Endothelial cell of hepatic sinusoid (primary cell): ENCODE measurements around the gene SHROOM3.

ENCODE experiments used
- in situ Hi-C: cut with HindIII; loops from 2 replicates; pipeline ENCODE4 v1.10.0; 2017; ENCODE audit warnings: low sequenced_read_pairs

The SHROOM3 gene

GRCh38 chr4:76649086-76649485 is 214.1 kb downstream of the SHROOM3 start:
- in situ Hi-C loops, result no loop called here

GRCh38 chr4:76651616-76652015 is 216.6 kb downstream of the SHROOM3 start:
- in situ Hi-C loops, result no loop called here

GRCh38 chr4:76652389-76652788 is 217.4 kb downstream of the SHROOM3 start:
- in situ Hi-C loops, result no loop called here

GRCh38 chr4:76654084-76654483 is 219.1 kb downstream of the SHROOM3 start:
- in situ Hi-C loops, result no loop called here

- in situ Hi-C loops, result no loop called here
Observed at GRCh38 chr4:76654791-76655190, 219.8 kb downstream of the SHROOM3 start.

GRCh38 chr4:76655566-76656479 is 220.8 kb downstream of the SHROOM3 start:
- in situ Hi-C loops, result no loop called here

GRCh38 chr4:76657443-76657842 is 222.4 kb downstream of the SHROOM3 start:
- in situ Hi-C loops, result no loop called here

- in situ Hi-C loops, result no loop called here
Observed at GRCh38 chr4:76658231-76659102, 223.4 kb downstream of the SHROOM3 start.

GRCh38 chr4:76659103-76659490 is 224.1 kb downstream of the SHROOM3 start:
- in situ Hi-C loops, result no loop called here

- in situ Hi-C loops, result no loop called here
Observed at GRCh38 chr4:76663824-76664223, 228.8 kb downstream of the SHROOM3 start.

- in situ Hi-C loops, result no loop called here
Observed at GRCh38 chr4:76665153-76665552, 230.1 kb downstream of the SHROOM3 start.

GRCh38 chr4:76665721-76666120 is 230.7 kb downstream of the SHROOM3 start:
- in situ Hi-C loops, result no loop called here

- in situ Hi-C loops, result no loop called here
Observed at GRCh38 chr4:76666944-76667532, 232.0 kb downstream of the SHROOM3 start.

- in situ Hi-C loops, result no loop called here
Observed at GRCh38 chr4:76670631-76671030, 235.6 kb downstream of the SHROOM3 start.

- in situ Hi-C loops, result no loop called here
Observed at GRCh38 chr4:76673362-76673761, 238.3 kb downstream of the SHROOM3 start.

GRCh38 chr4:76674983-76675382 is 240.0 kb downstream of the SHROOM3 start:
- in situ Hi-C loops, result no loop called here

GRCh38 chr4:76677571-76678326 is 242.7 kb downstream of the SHROOM3 start:
- in situ Hi-C loops, result no loop called here

GRCh38 chr4:76679691-76680090 is 244.7 kb downstream of the SHROOM3 start:
- in situ Hi-C loops, result no loop called here

GRCh38 chr4:76680952-76681351 is 245.9 kb downstream of the SHROOM3 start:
- in situ Hi-C loops, result no loop called here

- in situ Hi-C loops, result no loop called here
Observed at GRCh38 chr4:76681996-76682395, 247.0 kb downstream of the SHROOM3 start.

GRCh38 chr4:76683144-76683543 is 248.1 kb downstream of the SHROOM3 start:
- in situ Hi-C loops, result no loop called here
